Liver (tissue), 9 donors: ENCODE data around the gene TULP4. TPM values are rescaled to one million over a fixed set of nuclear protein-coding genes. Genes with fewer than 3 reads are reported as not detected.

Source experiments
- DNase-seq: peaks from one replicate; pipeline ENCODE4 v3.0.0-alpha.2; 2017; ENCODE audit warnings: low spot score
- H3K27ac ChIP-seq, 2 donors: one replicate each; pipeline ENCODE4 v1.7.0; 2013; ENCODE audit warnings: inconsistent platforms in 2 of 2, low read length in 2 of 2, control low read depth in 1 of 2, low read depth in 1 of 2, mild to moderate bottlenecking in 1 of 2
- H3K27me3 ChIP-seq, 4 donors: one replicate each; pipeline versions ENCODE4 v1.6.1 to v1.7.0; 2013; ENCODE audit warnings: low read length in 3 of 4, inconsistent platforms in 1 of 4, mild to moderate bottlenecking in 1 of 4, moderate library complexity in 1 of 4; ENCODE audit not compliant: control insufficient read depth in 4 of 4, insufficient read depth in 4 of 4
- H3K36me3 ChIP-seq, 4 donors: one replicate each; pipeline versions ENCODE4 v1.6.1 to v1.7.0; 2013; ENCODE audit warnings: low read length in 3 of 4, mild to moderate bottlenecking in 3 of 4, low read depth in 1 of 4, moderate library complexity in 1 of 4; ENCODE audit not compliant: control insufficient read depth in 4 of 4, insufficient read depth in 3 of 4
- H3K4me1 ChIP-seq, 4 donors: one replicate each; pipeline versions ENCODE4 v1.6.1 to v1.7.0; 2013; ENCODE audit warnings: low read length in 3 of 4, mild to moderate bottlenecking in 3 of 4, moderate library complexity in 1 of 4; ENCODE audit not compliant: control insufficient read depth in 4 of 4, insufficient read depth in 4 of 4
- H3K4me3 ChIP-seq, 3 donors: one replicate each; pipeline versions ENCODE4 v1.6.1 to v1.7.0; 2013; ENCODE audit warnings: low read length in 3 of 3, control low read depth in 1 of 3, low read depth in 1 of 3, mild to moderate bottlenecking in 1 of 3
- H3K9ac ChIP-seq, 2 donors: one replicate each; pipeline ENCODE4 v1.7.0; 2013; ENCODE audit warnings: low read length in 2 of 2, mild to moderate bottlenecking in 2 of 2, moderate library complexity in 2 of 2, control low read depth in 1 of 2, low read depth in 1 of 2
- H3K9me3 ChIP-seq, 4 donors: one replicate each; pipeline versions ENCODE4 v1.6.1 to v1.7.0; 2013; ENCODE audit warnings: low read length in 3 of 4; ENCODE audit not compliant: control insufficient read depth in 4 of 4
- ATF3 ChIP-seq: IDR thresholded peaks from 2 replicates; pipeline ENCODE4 v1.6.1; 2016; ENCODE audit warnings: antibody characterized with exemption
- CTCF ChIP-seq: fragments of 150-350 bp; IDR thresholded peaks from 2 replicates; pipeline ENCODE4 v1.5.1; 2017; ENCODE audit warnings: improper control_type of control experiment, low read depth, low read length; ENCODE audit not compliant: missing input control
- EGR1 ChIP-seq, 2 donors: IDR thresholded peaks; 2 replicates each; pipeline ENCODE4 v1.6.1; 2016 to 2018; ENCODE audit warnings: antibody characterized with exemption in 2 of 2, low read depth in 2 of 2
- GABPA ChIP-seq, 2 donors: IDR thresholded peaks in 1 of 2; conservative IDR thresholded peaks in 1 of 2; 2 replicates each; pipeline ENCODE4 v1.6.1; 2016; ENCODE audit warnings: antibody characterized with exemption in 2 of 2, mild to moderate bottlenecking in 1 of 2, moderate library complexity in 1 of 2
- HNF4A ChIP-seq, 2 donors: conservative IDR thresholded peaks; 2 replicates each; pipeline ENCODE4 v1.6.1; 2016; ENCODE audit warnings: antibody characterized with exemption in 2 of 2, mild to moderate bottlenecking in 2 of 2
- NR2F2 ChIP-seq: IDR thresholded peaks from 2 replicates; pipeline ENCODE4 v1.6.1; 2016; ENCODE audit warnings: antibody characterized with exemption
- RAD21 ChIP-seq, 2 donors: IDR thresholded peaks; 2 replicates each; pipeline ENCODE4 v1.6.1; 2016; ENCODE audit warnings: antibody characterized with exemption in 2 of 2, mild to moderate bottlenecking in 2 of 2
- REST ChIP-seq: IDR thresholded peaks from 2 replicates; pipeline ENCODE4 v1.6.1; 2016; ENCODE audit warnings: antibody characterized with exemption, mild to moderate bottlenecking
- YY1 ChIP-seq: IDR thresholded peaks from 2 replicates; pipeline ENCODE4 v1.6.1; 2016; ENCODE audit warnings: antibody characterized with exemption, mild to moderate bottlenecking
- ZBTB33 ChIP-seq: IDR thresholded peaks from 2 replicates; pipeline ENCODE4 v1.6.1; 2016; ENCODE audit warnings: antibody characterized with exemption
- WGBS: extraction: QIAGEN DNeasy Blood & Tissue Kit; methylation state at CpG from one replicate; pipeline ENCODE4 v1.1.7; 2013; 5-methylcytosine and 5-hydroxymethylcytosine counted together
- polyA plus RNA-seq, 2 donors: library from polyadenylated mRNA; stranded (reverse) in 1 of 2; unstranded in 1 of 2; fragments of 200-250 nt in 1 of 2; fragments of >200 nt in 1 of 2; fragmentation: Nextera tagmentation in 1 of 2; extraction: Ambion mirVana in 1 of 2; gene quantifications; one replicate each; pipeline versions ENCODE4 v1.2.1 to v1.2.3, GENCODE V29; 2013 to 2015
- total RNA-seq, 2 donors: library from RNA; depleted of rRNA; stranded (reverse); fragments of >200 nt; gene quantifications; one replicate each; pipeline ENCODE4 v1.2.3, GENCODE V29; 2014
- donor health status: healthy.
- donor health status: healthy.
- donor health status: healthy.
- donor health status: healthy.
- donor health status: healthy.

The TULP4 gene
- total and polyA plus RNA-seq, 4 donors, result 2.2 to 53.3 (median 18.0) TPM

- TF ChIP-seq REST (no peak), EGR1 (IDR thresholded peaks at IDR 0.05; ENCODE audit: low read depth in 2 of 2) (no peak), GABPA (IDR thresholded peaks at IDR 0.05 in 1 of 2, conservative IDR thresholded peaks at IDR 0.05 in 1 of 2) (no peak), YY1 (no peak), ATF3 (no peak)
Observed at GRCh38 chr6:158369241-158369640, 57.0 kb downstream of the TULP4 start (continued).

GRCh38 chr6:158370805-158371204 lies 58.5 kb downstream of the TULP4 start:
- TF ChIP-seq YY1 (no peak), CTCF (no peak), REST (no peak), ATF3 (no peak), NR2F2 (peak; percentile 65), HNF4A (conservative IDR thresholded peaks at IDR 0.05) (no peak), RAD21 (IDR thresholded peaks at IDR 0.05) (no peak), ZBTB33 (no peak)
- no peaks in the 10 kb centered on the region for H3K27me3 ChIP-seq
- no peak overlapping the region for H3K27ac ChIP-seq
- WGBS, result 86% methylated on average over 4 of the region's 4 CpGs
- H3K9ac ChIP-seq, result no peak overlapping the region
- DNase-seq, result no peak
- no peaks in the 10 kb centered on the region for H3K36me3 ChIP-seq
- no peaks in the 10 kb centered on the region for H3K4me1 ChIP-seq
- H3K4me3 ChIP-seq, result no peak overlapping the region
- H3K9me3 ChIP-seq, result no peaks in the 10 kb centered on the region
